ENCODE data around the gene CCDC106.

The CCDC106 gene

GRCh38 chr19:55685776-55686175 is 37.8 kb downstream of the CCDC106 start:
- Histone ChIP-seq H3K4me1 (ENCODE audit: insufficient read depth, low read length) (no peaks in the 10 kb centered on the region), H3K27me3 (ENCODE audit: insufficient read depth, low read length) (no peaks in the 10 kb centered on the region), H2AFZ (ENCODE audit: low read depth, low read length) (no peak overlapping the region), H3K4me3 (ENCODE audit: low read length) (no peak overlapping the region), H3K9me3 (ENCODE audit: low read length) (no peaks in the 10 kb centered on the region), H3K36me3 (ENCODE audit: insufficient read depth, low read length) (peaks cover 71% of the 10 kb centered on the region)

GRCh38 chr19:55686311-55687050 is 38.5 kb downstream of the CCDC106 start:
- Histone ChIP-seq H3K27me3 (ENCODE audit: insufficient read depth, low read length) (no peaks in the 10 kb centered on the region), H3K9me3 (ENCODE audit: low read length) (no peaks in the 10 kb centered on the region), H3K4me3 (ENCODE audit: low read length) (no peak overlapping the region), H3K4me1 (ENCODE audit: insufficient read depth, low read length) (no peaks in the 10 kb centered on the region), H3K36me3 (ENCODE audit: insufficient read depth, low read length) (peaks cover 71% of the 10 kb centered on the region), H2AFZ (ENCODE audit: low read depth, low read length) (no peak overlapping the region)

- Histone ChIP-seq H3K36me3 (ENCODE audit: insufficient read depth, low read length) (peaks cover 67% of the 10 kb centered on the region), H2AFZ (ENCODE audit: low read depth, low read length) (no peak overlapping the region)
These were observed 39.5 kb downstream of the CCDC106 start for GRCh38 chr19:55687281-55688201.

GRCh38 chr19:55688422-55689218 is 40.6 kb downstream of the CCDC106 start:
- Histone ChIP-seq H3K4me3 (ENCODE audit: low read length) (no peak overlapping the region), H3K27me3 (ENCODE audit: insufficient read depth, low read length) (no peaks in the 10 kb centered on the region), H3K36me3 (ENCODE audit: insufficient read depth, low read length) (peaks cover 73% of the 10 kb centered on the region), H3K9me3 (ENCODE audit: low read length) (no peaks in the 10 kb centered on the region), H3K4me1 (ENCODE audit: insufficient read depth, low read length) (no peaks in the 10 kb centered on the region), H2AFZ (ENCODE audit: low read depth, low read length) (no peak overlapping the region)

More at GRCh38 chr19:55687281-55688201, 39.5 kb downstream of the CCDC106 start:
- Histone ChIP-seq H3K4me3 (ENCODE audit: low read length) (no peak overlapping the region), H3K9me3 (ENCODE audit: low read length) (no peaks in the 10 kb centered on the region), H3K4me1 (ENCODE audit: insufficient read depth, low read length) (no peaks in the 10 kb centered on the region), H3K27me3 (ENCODE audit: insufficient read depth, low read length) (no peaks in the 10 kb centered on the region)

- Histone ChIP-seq H3K27me3 (ENCODE audit: insufficient read depth, low read length) (no peaks in the 10 kb centered on the region), H3K4me1 (ENCODE audit: insufficient read depth, low read length) (no peaks in the 10 kb centered on the region), H3K4me3 (ENCODE audit: low read length) (no peak overlapping the region), H2AFZ (ENCODE audit: low read depth, low read length) (no peak overlapping the region), H3K9me3 (ENCODE audit: low read length) (no peaks in the 10 kb centered on the region), H3K36me3 (ENCODE audit: insufficient read depth, low read length) (peaks cover 74% of the 10 kb centered on the region)
These were observed 41.5 kb downstream of the CCDC106 start for GRCh38 chr19:55689411-55690108.

- no peaks in the 10 kb centered on the region for H3K27me3 ChIP-seq (ENCODE audit: insufficient read depth, low read length)
- H2AFZ ChIP-seq (ENCODE audit: low read depth, low read length), result no peak overlapping the region
- peaks cover 73% of the 10 kb centered on the region for H3K36me3 ChIP-seq (ENCODE audit: insufficient read depth, low read length)
- H3K9me3 ChIP-seq (ENCODE audit: low read length), result no peaks in the 10 kb centered on the region
- no peak overlapping the region for H3K4me3 ChIP-seq (ENCODE audit: low read length)
- H3K4me1 ChIP-seq (ENCODE audit: insufficient read depth, low read length), result no peaks in the 10 kb centered on the region
These were observed 42.2 kb downstream of the CCDC106 start for GRCh38 chr19:55690109-55690768.

- Histone ChIP-seq H3K36me3 (ENCODE audit: insufficient read depth, low read length) (peaks cover 68% of the 10 kb centered on the region), H3K27me3 (ENCODE audit: insufficient read depth, low read length) (no peaks in the 10 kb centered on the region), H3K4me3 (ENCODE audit: low read length) (no peak overlapping the region), H3K9me3 (ENCODE audit: low read length) (no peaks in the 10 kb centered on the region), H2AFZ (ENCODE audit: low read depth, low read length) (no peak overlapping the region), H3K4me1 (ENCODE audit: insufficient read depth, low read length) (no peaks in the 10 kb centered on the region)
These were observed 42.9 kb downstream of the CCDC106 start for GRCh38 chr19:55690769-55691545.

- Histone ChIP-seq H3K36me3 (ENCODE audit: insufficient read depth, low read length) (peaks cover 67% of the 10 kb centered on the region), H3K4me1 (ENCODE audit: insufficient read depth, low read length) (no peaks in the 10 kb centered on the region), H3K9me3 (ENCODE audit: low read length) (no peaks in the 10 kb centered on the region)
These were observed 43.8 kb downstream of the CCDC106 start for GRCh38 chr19:55691561-55692481.

GRCh38 chr19:55692681-55693081 is 44.7 kb downstream of the CCDC106 start:
- Histone ChIP-seq H3K27me3 (ENCODE audit: insufficient read depth, low read length) (no peaks in the 10 kb centered on the region), H3K4me1 (ENCODE audit: insufficient read depth, low read length) (no peaks in the 10 kb centered on the region), H3K9me3 (ENCODE audit: low read length) (no peaks in the 10 kb centered on the region), H3K36me3 (ENCODE audit: insufficient read depth, low read length) (peaks cover 72% of the 10 kb centered on the region), H3K4me3 (ENCODE audit: low read length) (no peak overlapping the region), H2AFZ (ENCODE audit: low read depth, low read length) (no peak overlapping the region)

More at GRCh38 chr19:55691561-55692481, 43.8 kb downstream of the CCDC106 start:
- no peak overlapping the region for H3K4me3 ChIP-seq (ENCODE audit: low read length)
- no peaks in the 10 kb centered on the region for H3K27me3 ChIP-seq (ENCODE audit: insufficient read depth, low read length)
- no peak overlapping the region for H2AFZ ChIP-seq (ENCODE audit: low read depth, low read length)

GRCh38 chr19:55693336-55693974 is 45.4 kb downstream of the CCDC106 start:
- Histone ChIP-seq H3K4me3 (ENCODE audit: low read length) (no peak overlapping the region), H2AFZ (ENCODE audit: low read depth, low read length) (no peak overlapping the region), H3K36me3 (ENCODE audit: insufficient read depth, low read length) (peaks cover 72% of the 10 kb centered on the region), H3K27me3 (ENCODE audit: insufficient read depth, low read length) (no peaks in the 10 kb centered on the region), H3K9me3 (ENCODE audit: low read length) (no peaks in the 10 kb centered on the region), H3K4me1 (ENCODE audit: insufficient read depth, low read length) (no peaks in the 10 kb centered on the region)

All from neuron (in vitro differentiated cells).